AG09319 (cell line): ENCODE data around the gene CLDN20.
"Not testable (repeated sequence)": the region's sequence is repeated elsewhere in the genome, so short reads cannot be mapped to it uniquely, and the experiment has no call there.

Source experiments
- DNase-seq: peaks from one replicate; pipeline ENCODE4 v3.0.0-alpha.2; 2010; ENCODE audit warnings: low read depth; ENCODE audit errors: extremely low read depth
- CTCF ChIP-seq: IDR thresholded peaks from 2 replicates; pipeline ENCODE4 v1.5.1; 2011; ENCODE audit warnings: low read depth, mild to moderate bottlenecking, inconsistent platforms, low read length, moderate library complexity

CLDN20 gene

GRCh38 chr6:155301867-155302266 lies 38.1 kb downstream of the CLDN20 start:
- TF ChIP-seq CTCF: no peak
- DNase-seq: peak; percentile 8

DNA sequence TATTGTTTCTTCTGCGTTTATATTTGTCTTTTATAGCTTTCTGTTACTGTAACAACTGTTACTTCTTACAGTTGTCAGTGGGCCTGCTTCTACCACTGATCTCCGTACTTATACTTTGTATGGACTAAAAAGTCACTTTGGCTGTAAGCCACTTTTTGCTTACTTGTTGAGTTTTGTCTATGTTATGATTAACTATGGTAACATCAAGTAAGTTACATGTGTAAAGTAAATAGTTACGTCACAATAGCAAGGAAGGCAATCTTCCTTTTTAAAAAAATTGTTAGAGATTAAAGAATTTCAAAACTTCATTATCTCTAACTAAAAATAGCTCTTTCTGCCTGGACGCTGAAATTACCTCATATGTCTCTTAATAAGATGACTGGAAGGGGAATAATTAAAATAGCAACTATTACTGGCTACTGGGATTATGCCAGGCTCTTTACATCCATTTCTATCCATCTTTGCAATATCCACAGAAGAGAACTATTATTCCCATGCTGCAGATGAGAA lies 39.6 kb downstream of the CLDN20 start:
- DNase-seq: no peak
- TF ChIP-seq CTCF: no peak

DNA sequence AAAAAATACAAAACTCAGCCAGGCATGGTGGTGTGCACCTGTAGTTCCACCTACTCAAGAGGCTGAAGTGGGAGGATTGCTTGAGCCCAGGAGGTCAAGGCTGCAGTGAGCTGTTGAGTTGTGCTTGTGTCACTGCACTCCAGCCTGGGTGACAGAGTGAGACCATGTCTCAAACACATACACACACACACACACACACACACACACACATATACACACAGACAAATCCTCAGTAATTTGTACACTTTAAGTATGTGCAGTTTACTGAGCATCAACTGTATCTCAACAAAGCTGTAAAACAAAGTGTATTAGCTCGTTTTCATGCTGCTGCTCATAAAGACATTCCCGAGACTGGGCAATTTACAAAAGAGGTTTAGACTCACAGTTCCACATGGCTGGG lies 43.1 kb downstream of the CLDN20 start:
- TF ChIP-seq CTCF: no peak
- DNase-seq: no peak

GRCh38 chr6:155309150-155309549 lies 45.3 kb downstream of the CLDN20 start:
- no peak for DNase-seq
- TF ChIP-seq CTCF: no peak

DNA sequence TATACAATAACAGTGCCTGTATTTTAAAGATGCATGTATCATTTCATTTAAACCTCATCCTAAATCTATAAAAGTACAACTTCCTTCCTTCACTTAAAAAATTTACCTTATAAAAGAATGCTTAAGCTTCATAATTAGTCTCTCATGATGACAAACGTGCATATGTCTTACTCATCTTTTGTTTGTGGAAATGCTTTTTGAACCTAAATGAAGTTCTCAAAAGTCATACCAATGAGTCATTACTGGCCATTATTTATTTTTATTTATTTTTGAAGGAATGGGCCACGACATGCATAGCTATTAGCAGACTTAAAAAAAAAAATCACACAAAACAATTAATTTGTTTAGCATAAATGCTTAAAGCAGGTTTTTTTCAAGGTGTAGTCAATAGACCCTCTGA lies 46.8 kb downstream of the CLDN20 start:
- no peak for TF ChIP-seq CTCF
- no peak for DNase-seq

DNA sequence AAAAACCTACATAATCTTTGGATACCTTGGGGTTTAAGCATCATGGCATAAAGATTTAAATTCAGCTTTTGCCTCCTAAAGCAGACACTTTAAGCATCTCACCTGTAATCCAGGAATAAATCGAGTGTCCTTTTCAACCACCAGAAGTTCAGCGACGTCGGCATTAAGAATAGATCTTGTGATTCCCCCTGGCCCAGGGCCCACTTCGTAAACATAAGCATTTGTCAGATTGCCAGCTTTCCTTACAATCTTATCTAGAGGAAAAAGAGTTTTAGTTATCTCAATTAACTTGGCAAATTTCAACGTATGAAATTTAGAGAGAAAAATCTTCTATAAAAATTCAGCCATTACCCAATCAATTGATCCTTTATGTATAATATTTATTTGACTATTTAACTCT lies 47.3 kb downstream of the CLDN20 start:
- no peak for TF ChIP-seq CTCF
- DNase-seq: no peak

DNA sequence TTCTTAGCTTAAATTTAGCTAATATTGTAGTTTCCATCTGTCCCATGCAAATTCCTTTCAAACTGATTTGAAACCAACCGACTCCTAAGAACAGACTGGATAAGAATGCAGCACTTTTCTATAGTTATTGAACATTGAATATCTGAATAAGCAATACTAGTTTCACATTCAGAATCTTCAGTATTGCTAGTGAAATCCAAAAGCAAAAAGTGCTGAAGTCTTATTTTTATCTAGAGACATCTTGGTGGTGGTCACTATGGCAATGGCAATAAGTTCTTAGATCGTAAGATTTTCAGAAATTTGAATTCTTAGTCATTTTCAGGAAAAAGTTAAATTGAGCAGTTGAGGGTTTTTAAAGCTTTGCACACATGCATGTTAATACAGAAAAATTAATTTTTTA lies 47.8 kb downstream of the CLDN20 start:
- DNase-seq: no peak
- no peak for TF ChIP-seq CTCF

DNA sequence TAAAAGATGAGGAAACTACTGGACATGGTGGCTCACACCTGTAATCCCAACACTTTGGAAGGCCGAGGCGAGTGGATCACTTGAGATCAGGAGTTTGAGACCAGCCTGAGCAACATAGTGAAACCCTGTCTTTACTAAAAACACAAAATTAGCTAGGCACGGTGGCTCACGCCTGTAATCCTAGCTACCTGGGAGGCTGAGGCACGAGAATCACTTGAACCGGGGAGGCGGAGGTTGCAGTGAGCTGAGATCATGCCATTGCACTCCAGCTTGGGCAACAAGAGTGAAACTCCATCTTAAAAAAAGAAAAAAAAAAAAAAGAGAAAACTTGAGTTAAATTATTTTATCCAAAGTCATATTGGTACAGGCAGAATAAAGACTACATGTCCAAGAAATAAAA lies 49.1 kb downstream of the CLDN20 start:
- DNase-seq: not testable (repeated sequence)
